HCT116 (cell line): ENCODE results near the gene CCDC9B.

Experiments used
- CBX3 ChIP-seq: IDR thresholded peaks from 2 replicates; pipeline ENCODE4 v1.6.1; 2012; ENCODE audit warnings: low read depth
- EZH2 ChIP-seq: fragments of 200-600 bp; sonication (generic); IDR thresholded peaks from 2 replicates; pipeline ENCODE4 v1.6.1; 2017; ENCODE audit warnings: antibody characterized with exemption, mixed run types
- EZH2phosphoT487 ChIP-seq: fragments of 200-600 bp; IDR thresholded peaks from 2 replicates; pipeline ENCODE4 v1.6.1; 2018; ENCODE audit warnings: antibody characterized with exemption, borderline replicate concordance
- POLR2A ChIP-seq: IDR thresholded peaks from 2 replicates; pipeline ENCODE4 v1.7.0; 2011; ENCODE audit warnings: borderline replicate concordance; ENCODE audit not compliant: insufficient read depth, insufficient read length; ENCODE audit errors: extremely low read depth
- POLR2AphosphoS5 ChIP-seq: IDR thresholded peaks from 2 replicates; pipeline ENCODE4 v1.6.1; 2011; ENCODE audit warnings: mild to moderate bottlenecking, low read depth, low read length, moderate library complexity
- RAD21 ChIP-seq: IDR thresholded peaks from 2 replicates; pipeline ENCODE4 v1.6.1; 2012; ENCODE audit warnings: low read depth, mild to moderate bottlenecking
- SP1 ChIP-seq: IDR thresholded peaks from 2 replicates; pipeline ENCODE4 v1.6.1; 2012; ENCODE audit warnings: low read depth
- YY1 ChIP-seq: IDR thresholded peaks from 2 replicates; pipeline ENCODE4 v1.6.1; 2011; ENCODE audit warnings: low read length, low read depth, moderate library complexity, mild to moderate bottlenecking; ENCODE audit not compliant: insufficient replicate concordance; ENCODE audit errors: extremely low read depth
- ZNF274 ChIP-seq: fragments of 200-500 bp; sonication (Bioruptor generic); IDR thresholded peaks from 2 replicates; pipeline ENCODE4 v1.6.1; 2014; ENCODE audit warnings: mild to moderate bottlenecking, low read depth, low read length, inconsistent platforms
- TF ChIP-seq, protein P1 (sequence below), 3 experiments: fragments of 200-600 bp in 1 of 3; sonication (generic) in 1 of 3; IDR thresholded peaks in 2 of 3; conservative IDR thresholded peaks in 1 of 3; 2 replicates each; pipeline ENCODE4 v1.5.1; 2012 to 2017; ENCODE audit warnings: low read depth in 2 of 3, low read length in 2 of 3, antibody characterized with exemption in 1 of 3, borderline replicate concordance in 1 of 3, control low read depth in 1 of 3, mild to moderate bottlenecking in 1 of 3, mixed read lengths in 1 of 3, mixed run types in 1 of 3, moderate library complexity in 1 of 3; ENCODE audit not compliant: insufficient read depth in 1 of 3
- TF ChIP-seq, protein P2 (sequence below): IDR thresholded peaks from 2 replicates; pipeline ENCODE4 v1.6.1; 2012; ENCODE audit warnings: low read depth

DNA sequence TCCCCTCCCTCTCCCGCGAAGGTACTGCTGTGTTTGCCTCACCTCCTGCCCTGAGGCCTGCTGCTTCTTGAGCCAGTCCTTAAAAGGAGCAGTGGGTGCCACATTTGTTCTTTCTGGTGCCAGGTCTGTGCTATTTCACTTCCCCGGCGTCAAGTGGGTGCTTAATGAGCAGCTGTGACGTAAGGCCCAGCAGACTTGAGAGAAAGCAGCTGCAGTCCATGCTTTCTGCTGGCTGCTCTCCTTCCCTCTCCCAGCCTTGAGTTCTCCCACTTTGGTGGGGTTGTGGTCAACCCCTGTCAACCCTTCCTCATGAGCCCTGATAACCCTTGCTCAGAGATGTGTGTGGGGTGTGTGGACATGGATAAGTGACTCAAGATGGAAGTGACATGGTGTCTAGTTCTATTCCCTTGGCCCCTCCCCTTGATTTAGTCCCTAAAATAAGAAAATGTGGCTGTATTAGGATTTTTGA lies 10.3 kb downstream of the CCDC9B start:
- TF ChIP-seq POLR2A (no peak), EZH2 (no peak), RAD21 (no peak), CBX3 (no peak), POLR2AphosphoS5 (no peak), YY1 (no peak), ZNF274 (no peak), SP1 (no peak), EZH2phosphoT487 (no peak)
- TF ChIP-seq, protein P1, sequence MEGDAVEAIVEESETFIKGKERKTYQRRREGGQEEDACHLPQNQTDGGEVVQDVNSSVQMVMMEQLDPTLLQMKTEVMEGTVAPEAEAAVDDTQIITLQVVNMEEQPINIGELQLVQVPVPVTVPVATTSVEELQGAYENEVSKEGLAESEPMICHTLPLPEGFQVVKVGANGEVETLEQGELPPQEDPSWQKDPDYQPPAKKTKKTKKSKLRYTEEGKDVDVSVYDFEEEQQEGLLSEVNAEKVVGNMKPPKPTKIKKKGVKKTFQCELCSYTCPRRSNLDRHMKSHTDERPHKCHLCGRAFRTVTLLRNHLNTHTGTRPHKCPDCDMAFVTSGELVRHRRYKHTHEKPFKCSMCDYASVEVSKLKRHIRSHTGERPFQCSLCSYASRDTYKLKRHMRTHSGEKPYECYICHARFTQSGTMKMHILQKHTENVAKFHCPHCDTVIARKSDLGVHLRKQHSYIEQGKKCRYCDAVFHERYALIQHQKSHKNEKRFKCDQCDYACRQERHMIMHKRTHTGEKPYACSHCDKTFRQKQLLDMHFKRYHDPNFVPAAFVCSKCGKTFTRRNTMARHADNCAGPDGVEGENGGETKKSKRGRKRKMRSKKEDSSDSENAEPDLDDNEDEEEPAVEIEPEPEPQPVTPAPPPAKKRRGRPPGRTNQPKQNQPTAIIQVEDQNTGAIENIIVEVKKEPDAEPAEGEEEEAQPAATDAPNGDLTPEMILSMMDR (IDR thresholded peaks at IDR 0.05 in 2 of 3, conservative IDR thresholded peaks at IDR 0.05 in 1 of 3; ENCODE audit: borderline replicate concordance in 1 of 3, insufficient read depth in 1 of 3, low read depth in 2 of 3, low read length in 2 of 3): no peak
- TF ChIP-seq, protein P2, sequence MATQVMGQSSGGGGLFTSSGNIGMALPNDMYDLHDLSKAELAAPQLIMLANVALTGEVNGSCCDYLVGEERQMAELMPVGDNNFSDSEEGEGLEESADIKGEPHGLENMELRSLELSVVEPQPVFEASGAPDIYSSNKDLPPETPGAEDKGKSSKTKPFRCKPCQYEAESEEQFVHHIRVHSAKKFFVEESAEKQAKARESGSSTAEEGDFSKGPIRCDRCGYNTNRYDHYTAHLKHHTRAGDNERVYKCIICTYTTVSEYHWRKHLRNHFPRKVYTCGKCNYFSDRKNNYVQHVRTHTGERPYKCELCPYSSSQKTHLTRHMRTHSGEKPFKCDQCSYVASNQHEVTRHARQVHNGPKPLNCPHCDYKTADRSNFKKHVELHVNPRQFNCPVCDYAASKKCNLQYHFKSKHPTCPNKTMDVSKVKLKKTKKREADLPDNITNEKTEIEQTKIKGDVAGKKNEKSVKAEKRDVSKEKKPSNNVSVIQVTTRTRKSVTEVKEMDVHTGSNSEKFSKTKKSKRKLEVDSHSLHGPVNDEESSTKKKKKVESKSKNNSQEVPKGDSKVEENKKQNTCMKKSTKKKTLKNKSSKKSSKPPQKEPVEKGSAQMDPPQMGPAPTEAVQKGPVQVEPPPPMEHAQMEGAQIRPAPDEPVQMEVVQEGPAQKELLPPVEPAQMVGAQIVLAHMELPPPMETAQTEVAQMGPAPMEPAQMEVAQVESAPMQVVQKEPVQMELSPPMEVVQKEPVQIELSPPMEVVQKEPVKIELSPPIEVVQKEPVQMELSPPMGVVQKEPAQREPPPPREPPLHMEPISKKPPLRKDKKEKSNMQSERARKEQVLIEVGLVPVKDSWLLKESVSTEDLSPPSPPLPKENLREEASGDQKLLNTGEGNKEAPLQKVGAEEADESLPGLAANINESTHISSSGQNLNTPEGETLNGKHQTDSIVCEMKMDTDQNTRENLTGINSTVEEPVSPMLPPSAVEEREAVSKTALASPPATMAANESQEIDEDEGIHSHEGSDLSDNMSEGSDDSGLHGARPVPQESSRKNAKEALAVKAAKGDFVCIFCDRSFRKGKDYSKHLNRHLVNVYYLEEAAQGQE: no peak
